ENCODE measurements around the gene ARHGEF2.

- TF ChIP-seq CTCF (IDR thresholded peaks at IDR 0.05 in 2 of 3, conservative IDR thresholded peaks at IDR 0.05 in 1 of 3; ENCODE audit: control insufficient read depth in 2 of 3, extremely low read depth in 1 of 3, insufficient read depth in 1 of 3, low read depth in 3 of 3, low read length in 3 of 3) (no peak), ASH2L (IDR thresholded peaks at IDR 0.05; ENCODE audit: borderline replicate concordance, low read depth) (no peak)
These were observed 1.2 kb downstream of the ARHGEF2 start for GRCh38 chr1:155976913-155977689.

Data from GM12878 (cell line).